Measurements from ENCODE around the gene TSEN15.

- TF ChIP-seq, protein P1, sequence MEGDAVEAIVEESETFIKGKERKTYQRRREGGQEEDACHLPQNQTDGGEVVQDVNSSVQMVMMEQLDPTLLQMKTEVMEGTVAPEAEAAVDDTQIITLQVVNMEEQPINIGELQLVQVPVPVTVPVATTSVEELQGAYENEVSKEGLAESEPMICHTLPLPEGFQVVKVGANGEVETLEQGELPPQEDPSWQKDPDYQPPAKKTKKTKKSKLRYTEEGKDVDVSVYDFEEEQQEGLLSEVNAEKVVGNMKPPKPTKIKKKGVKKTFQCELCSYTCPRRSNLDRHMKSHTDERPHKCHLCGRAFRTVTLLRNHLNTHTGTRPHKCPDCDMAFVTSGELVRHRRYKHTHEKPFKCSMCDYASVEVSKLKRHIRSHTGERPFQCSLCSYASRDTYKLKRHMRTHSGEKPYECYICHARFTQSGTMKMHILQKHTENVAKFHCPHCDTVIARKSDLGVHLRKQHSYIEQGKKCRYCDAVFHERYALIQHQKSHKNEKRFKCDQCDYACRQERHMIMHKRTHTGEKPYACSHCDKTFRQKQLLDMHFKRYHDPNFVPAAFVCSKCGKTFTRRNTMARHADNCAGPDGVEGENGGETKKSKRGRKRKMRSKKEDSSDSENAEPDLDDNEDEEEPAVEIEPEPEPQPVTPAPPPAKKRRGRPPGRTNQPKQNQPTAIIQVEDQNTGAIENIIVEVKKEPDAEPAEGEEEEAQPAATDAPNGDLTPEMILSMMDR (IDR thresholded peaks at IDR 0.05) = no peak
- no peak for TF ChIP-seq POLR2A (IDR thresholded peaks at IDR 0.05)
These were observed 16.7 kb upstream of the TSEN15 start for GRCh38 chr1:184034761-184035379.

Data from body of pancreas (tissue), 4 donors.